ENCODE data around the gene ETNPPL. TPM values are rescaled to one million over a fixed set of nuclear protein-coding genes. Genes with fewer than 3 reads are reported as not detected.

The ETNPPL gene
- total RNA-seq, 3 donors from 2014 or later (not counting 1 experiment from before 2014, with no cell fraction given) = not detected

- Mint-ChIP-seq H3K4me1 (no peaks in the 10 kb centered on the region), H3K27ac (no peak overlapping the region), H3K9me3 (peaks cover 0 to 2% of the 10 kb centered on the region in 2 donors), H3K4me3 (no peak overlapping the region), H3K27me3 (ENCODE audit: low read depth in 2 of 2) (peaks cover 0 to 10% of the 10 kb centered on the region in 2 donors), H3K36me3 (no peaks in the 10 kb centered on the region)
- H3K4me1 ChIP-seq (ENCODE audit: control insufficient read depth, insufficient read depth, low read length) = no peaks in the 10 kb centered on the region
- no peak for ATAC-seq
- no peak overlapping the region for H3K4me3 ChIP-seq (ENCODE audit: low read length)
- H3K36me3 ChIP-seq (ENCODE audit: control insufficient read depth, insufficient read depth, low read length) = no peaks in the 10 kb centered on the region
- 93% methylated on average over 1 of the region's 3 CpGs for WGBS (ENCODE audit: insufficient coverage)
- peaks cover 2% of the 10 kb centered on the region for H3K27me3 ChIP-seq (ENCODE audit: control insufficient read depth, insufficient read depth, low read length)
- intact Hi-C loops (cut with micrococcal nuclease) = no loop called here
- H3K9me3 ChIP-seq (ENCODE audit: control insufficient read depth, insufficient read depth, low read length) = no peaks in the 10 kb centered on the region
- TF ChIP-seq, protein P1, sequence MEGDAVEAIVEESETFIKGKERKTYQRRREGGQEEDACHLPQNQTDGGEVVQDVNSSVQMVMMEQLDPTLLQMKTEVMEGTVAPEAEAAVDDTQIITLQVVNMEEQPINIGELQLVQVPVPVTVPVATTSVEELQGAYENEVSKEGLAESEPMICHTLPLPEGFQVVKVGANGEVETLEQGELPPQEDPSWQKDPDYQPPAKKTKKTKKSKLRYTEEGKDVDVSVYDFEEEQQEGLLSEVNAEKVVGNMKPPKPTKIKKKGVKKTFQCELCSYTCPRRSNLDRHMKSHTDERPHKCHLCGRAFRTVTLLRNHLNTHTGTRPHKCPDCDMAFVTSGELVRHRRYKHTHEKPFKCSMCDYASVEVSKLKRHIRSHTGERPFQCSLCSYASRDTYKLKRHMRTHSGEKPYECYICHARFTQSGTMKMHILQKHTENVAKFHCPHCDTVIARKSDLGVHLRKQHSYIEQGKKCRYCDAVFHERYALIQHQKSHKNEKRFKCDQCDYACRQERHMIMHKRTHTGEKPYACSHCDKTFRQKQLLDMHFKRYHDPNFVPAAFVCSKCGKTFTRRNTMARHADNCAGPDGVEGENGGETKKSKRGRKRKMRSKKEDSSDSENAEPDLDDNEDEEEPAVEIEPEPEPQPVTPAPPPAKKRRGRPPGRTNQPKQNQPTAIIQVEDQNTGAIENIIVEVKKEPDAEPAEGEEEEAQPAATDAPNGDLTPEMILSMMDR (IDR thresholded peaks at IDR 0.05) = no peak
- DNase-seq = no peak
- no peak overlapping the region for H3K27ac ChIP-seq (ENCODE audit: low read length)
These were observed 31.8 kb downstream of the ETNPPL start for GRCh38 chr4:108731006-108731405.

GRCh38 chr4:108730579-108730978 is 32.3 kb downstream of the ETNPPL start:
- Histone ChIP-seq H3K4me3 (ENCODE audit: low read length) (no peak overlapping the region), H3K9me3 (ENCODE audit: control insufficient read depth, insufficient read depth, low read length) (no peaks in the 10 kb centered on the region), H3K27ac (ENCODE audit: low read length) (no peak overlapping the region), H3K27me3 (ENCODE audit: control insufficient read depth, insufficient read depth, low read length) (peaks cover 2% of the 10 kb centered on the region), H3K4me1 (ENCODE audit: control insufficient read depth, insufficient read depth, low read length) (no peaks in the 10 kb centered on the region), H3K36me3 (ENCODE audit: control insufficient read depth, insufficient read depth, low read length) (no peaks in the 10 kb centered on the region)
- Mint-ChIP-seq H3K36me3 (no peaks in the 10 kb centered on the region), H3K4me3 (no peak overlapping the region), H3K27me3 (ENCODE audit: low read depth in 2 of 2) (peaks cover 0 to 10% of the 10 kb centered on the region in 2 donors), H3K27ac (no peak overlapping the region), H3K4me1 (no peaks in the 10 kb centered on the region), H3K9me3 (peaks cover 0 to 2% of the 10 kb centered on the region in 2 donors)
- intact Hi-C loops (cut with micrococcal nuclease) = no loop called here
- TF ChIP-seq, protein P1 (IDR thresholded peaks at IDR 0.05) = no peak
- ATAC-seq (no peak), DNase-seq (no peak)
- 78% methylated on average over 1 of the region's 1 CpG for whole genome bisulfite sequencing (ENCODE audit: insufficient coverage)

- peaks cover 0 to 2% of the 10 kb centered on the region in 2 donors for H3K9me3 Mint-ChIP-seq
- no peaks in the 10 kb centered on the region for H3K36me3 ChIP-seq (ENCODE audit: control insufficient read depth, insufficient read depth, low read length)
- peaks cover 4% of the 10 kb centered on the region for H3K9me3 ChIP-seq (ENCODE audit: control insufficient read depth, insufficient read depth, low read length)
- H3K27ac ChIP-seq (ENCODE audit: low read length) = no peak overlapping the region
- H3K27ac Mint-ChIP-seq = no peak overlapping the region
- peaks cover 2% of the 10 kb centered on the region for H3K27me3 ChIP-seq (ENCODE audit: control insufficient read depth, insufficient read depth, low read length)
- H3K4me1 ChIP-seq (ENCODE audit: control insufficient read depth, insufficient read depth, low read length) = no peaks in the 10 kb centered on the region
- TF ChIP-seq, protein P1 (IDR thresholded peaks at IDR 0.05) = no peak
- peaks cover 0 to 10% of the 10 kb centered on the region in 2 donors for H3K27me3 Mint-ChIP-seq (ENCODE audit: low read depth in 2 of 2)
- DNase-seq (no peak), ATAC-seq (no peak)
- no peak overlapping the region for H3K4me3 Mint-ChIP-seq
- intact Hi-C loops (cut with micrococcal nuclease) = no loop called here
- no peak overlapping the region for H3K4me3 ChIP-seq (ENCODE audit: low read length)
- H3K4me1 Mint-ChIP-seq = no peaks in the 10 kb centered on the region
- no peaks in the 10 kb centered on the region for H3K36me3 Mint-ChIP-seq
- WGBS (ENCODE audit: insufficient coverage) = no CpG with 5 or more reads among the region's 1 CpG
These were observed 33.1 kb downstream of the ETNPPL start for GRCh38 chr4:108729731-108730130.

DNA sequence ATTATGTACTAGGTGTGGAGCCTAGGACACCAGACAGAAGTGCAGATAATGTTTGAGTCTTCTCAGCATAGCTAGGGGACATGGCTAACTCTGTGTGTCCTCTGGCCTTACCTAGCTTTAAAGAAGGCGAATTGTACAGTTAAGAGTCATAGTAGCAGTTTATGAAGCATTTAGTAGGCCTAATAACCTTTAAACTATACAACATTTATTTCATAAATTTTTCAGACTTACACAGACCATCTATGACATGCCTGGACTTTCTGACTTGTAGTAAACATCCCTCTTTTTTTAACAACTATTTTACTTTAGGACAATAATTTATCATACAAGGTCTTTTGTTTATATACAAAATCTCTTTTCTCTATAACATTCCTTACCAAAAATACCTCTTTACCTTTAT is 37.4 kb downstream of the ETNPPL start:
- Histone ChIP-seq H3K36me3 (ENCODE audit: control insufficient read depth, insufficient read depth, low read length) (no peaks in the 10 kb centered on the region), H3K4me3 (ENCODE audit: low read length) (no peak overlapping the region), H3K27me3 (ENCODE audit: control insufficient read depth, insufficient read depth, low read length) (peaks cover 2% of the 10 kb centered on the region), H3K9me3 (ENCODE audit: control insufficient read depth, insufficient read depth, low read length) (peaks cover 4% of the 10 kb centered on the region), H3K4me1 (ENCODE audit: control insufficient read depth, insufficient read depth, low read length) (no peaks in the 10 kb centered on the region), H3K27ac (ENCODE audit: low read length) (no peak overlapping the region)
- Mint-ChIP-seq H3K9me3 (peaks cover 0 to 2% of the 10 kb centered on the region in 2 donors), H3K27me3 (ENCODE audit: low read depth in 2 of 2) (peaks cover 4 to 18% of the 10 kb centered on the region in 2 donors), H3K4me3 (no peak overlapping the region), H3K27ac (no peak overlapping the region), H3K4me1 (no peaks in the 10 kb centered on the region), H3K36me3 (no peaks in the 10 kb centered on the region)
- intact Hi-C loops (cut with micrococcal nuclease) = no loop called here
- ATAC-seq (no peak), DNase-seq (no peak)
- TF ChIP-seq, protein P1 (IDR thresholded peaks at IDR 0.05) = no peak
- 67% methylated on average over 1 of the region's 1 CpG for WGBS (ENCODE audit: insufficient coverage)
